Common myeloid progenitor, CD34-positive (primary cell): Measurements from ENCODE around the gene LNP1.
A peak's percentile ranks its signal among the peaks of the same experiment; 100 is the strongest.

Experiments
- CTCF ChIA-PET: fragments of 350-600 bp; sonication (Branson Sonifier 250); formaldehyde crosslinking; loops from one replicate; lab custom pipeline; 2021; ENCODE audit warnings: antibody characterized with exemption; lab: Charles Lee
- POLR2A ChIA-PET: fragments of 350-600 bp; sonication (Branson Sonifier 250); formaldehyde crosslinking; loops from one replicate; lab custom pipeline; 2021; ENCODE audit warnings: antibody characterized with exemption; lab: Charles Lee
- DNase-seq, 3 donors: peaks; one replicate each; pipeline versions ENCODE4 v3.0.0 to v3.0.0-alpha.2; 2013
- H3K27ac ChIP-seq, 2 experiments: 1 replicate in 1 of 2; 2 replicates in 1 of 2; pipeline ENCODE4 v1.7.0; 2013; ENCODE audit warnings: inconsistent platforms in 2 of 2, low read length in 2 of 2, mild to moderate bottlenecking in 2 of 2, low read depth in 1 of 2, moderate library complexity in 1 of 2; ENCODE audit not compliant: severe bottlenecking in 2 of 2, insufficient read depth in 1 of 2, poor library complexity in 1 of 2
- H3K27me3 ChIP-seq, 5 experiments: replicated peaks in 2 of 5; 1 replicate in 3 of 5; 2 replicates in 2 of 5; pipeline versions ENCODE4 v1.6.1 to v1.7.0; 2013; ENCODE audit warnings: low read length in 4 of 5, mild to moderate bottlenecking in 2 of 5, moderate library complexity in 2 of 5, inconsistent platforms in 1 of 5; ENCODE audit not compliant: insufficient read depth in 5 of 5, control insufficient read depth in 4 of 5
- H3K36me3 ChIP-seq, 4 experiments: 1 replicate in 2 of 4; 2 replicates in 2 of 4; pipeline versions ENCODE4 v1.6.1 to v1.7.0; 2013; ENCODE audit warnings: low read length in 3 of 4, control low read depth in 1 of 4, mild to moderate bottlenecking in 1 of 4; ENCODE audit not compliant: control insufficient read depth in 4 of 4, insufficient read depth in 4 of 4
- H3K4me1 ChIP-seq, 4 experiments: 1 replicate in 3 of 4; 2 replicates in 1 of 4; pipeline versions ENCODE4 v1.6.1 to v1.7.1; 2013; ENCODE audit warnings: low read length in 3 of 4, mild to moderate bottlenecking in 3 of 4, control low read depth in 1 of 4, inconsistent platforms in 1 of 4, moderate library complexity in 1 of 4; ENCODE audit not compliant: control insufficient read depth in 4 of 4, insufficient read depth in 4 of 4; ENCODE audit errors: control extremely low read depth in 1 of 4
- H3K4me3 ChIP-seq, 7 experiments: 1 replicate in 4 of 7; 2 replicates in 3 of 7; pipeline versions ENCODE4 v1.5.1 to v1.7.0; 2013; ENCODE audit warnings: mild to moderate bottlenecking in 7 of 7, low read length in 6 of 7, moderate library complexity in 6 of 7, inconsistent platforms in 2 of 7, low read depth in 2 of 7, control low read depth in 1 of 7; ENCODE audit not compliant: insufficient read depth in 4 of 7, control insufficient read depth in 1 of 7; ENCODE audit errors: extremely low read depth in 1 of 7
- H3K9me3 ChIP-seq, 5 experiments: 1 replicate in 4 of 5; 2 replicates in 1 of 5; pipeline versions ENCODE4 v1.6.1 to v1.7.1; 2013; ENCODE audit warnings: low read length in 4 of 5, mild to moderate bottlenecking in 2 of 5, inconsistent platforms in 1 of 5, low read depth in 1 of 5, moderate library complexity in 1 of 5; ENCODE audit not compliant: control insufficient read depth in 4 of 5, insufficient read depth in 2 of 5; ENCODE audit errors: control extremely low read depth in 1 of 5
- WGBS: methylation state at CpG from one replicate; pipeline ENCODE4 v1.1.5; 2013; ENCODE audit not compliant: insufficient coverage; 5-methylcytosine and 5-hydroxymethylcytosine counted together

LNP1 gene

GRCh38 chr3:100426067-100426682 is 24.8 kb downstream of the LNP1 start:
- ChIA-PET POLR2A (no interaction called here), CTCF (interaction anchor here (1.6 kb wide), 1 partner anchor 165 kb away, joined by 3 read pairs; no protein-coding TSS in a partner anchor)
- Histone ChIP-seq H3K4me1 (no peaks in the 10 kb centered on the region), H3K27me3 (peaks cover 0 to 2% (median 0%) of the 10 kb centered on the region in 5 experiments), H3K36me3 (no peaks in the 10 kb centered on the region), H3K4me3 (no peak overlapping the region), H3K9me3 (no peaks in the 10 kb centered on the region), H3K27ac (no peak overlapping the region)
- 86% methylated on average over 6 of the region's 8 CpGs for WGBS
- DNase-seq: no peak

GRCh38 chr3:100427699-100428098 is 26.4 kb downstream of the LNP1 start:
- H3K4me3 ChIP-seq: no peak overlapping the region
- no peaks in the 10 kb centered on the region for H3K9me3 ChIP-seq
- WGBS: 100% methylated on average over 2 of the region's 2 CpGs
- no peak for DNase-seq
- peaks cover 0 to 2% (median 0%) of the 10 kb centered on the region in 5 experiments for H3K27me3 ChIP-seq
- H3K27ac ChIP-seq: no peak overlapping the region
- no peaks in the 10 kb centered on the region for H3K36me3 ChIP-seq
- H3K4me1 ChIP-seq: no peaks in the 10 kb centered on the region
- ChIA-PET POLR2A (no interaction called here), CTCF (no interaction called here)

GRCh38 chr3:100429187-100429716 is 27.9 kb downstream of the LNP1 start:
- DNase-seq: no peak
- 86% methylated on average over 1 of the region's 2 CpGs for WGBS

GRCh38 chr3:100436951-100437350 is 35.6 kb downstream of the LNP1 start:
- H3K4me1 ChIP-seq: no peaks in the 10 kb centered on the region
- ChIA-PET CTCF (interaction anchor here (0.8 to 1.3 kb wide), 4 partner anchors 12 to 37 kb away, joined by 3 read pairs; no protein-coding TSS in a partner anchor), POLR2A (no interaction called here)
- no CpG with 5 or more reads among the region's 2 CpGs for WGBS
- H3K27ac ChIP-seq: no peak overlapping the region
- H3K27me3 ChIP-seq: no peaks in the 10 kb centered on the region
- no peak overlapping the region for H3K4me3 ChIP-seq
- no peaks in the 10 kb centered on the region for H3K9me3 ChIP-seq
- H3K36me3 ChIP-seq: no peaks in the 10 kb centered on the region
- no peak for DNase-seq

More at GRCh38 chr3:100429187-100429716, 27.9 kb downstream of the LNP1 start:
- H3K9me3 ChIP-seq: no peaks in the 10 kb centered on the region
- no peaks in the 10 kb centered on the region for H3K36me3 ChIP-seq
- H3K4me1 ChIP-seq: no peaks in the 10 kb centered on the region
- POLR2A ChIA-PET: no interaction called here
- no peak overlapping the region for H3K27ac ChIP-seq
- CTCF ChIA-PET: no interaction called here
- no peaks in the 10 kb centered on the region for H3K27me3 ChIP-seq
- no peak overlapping the region for H3K4me3 ChIP-seq

GRCh38 chr3:100437721-100438622 is 36.6 kb downstream of the LNP1 start:
- ChIA-PET POLR2A (no interaction called here), CTCF (interaction anchor here (1.3 kb wide), 1 partner anchor 38 kb away, joined by 3 read pairs; no protein-coding TSS in a partner anchor)

GRCh38 chr3:100438623-100438974 is 37.3 kb downstream of the LNP1 start:
- 100% methylated on average over 2 of the region's 2 CpGs for WGBS

More at GRCh38 chr3:100437721-100438622, 36.6 kb downstream of the LNP1 start:
- H3K27me3 ChIP-seq: no peaks in the 10 kb centered on the region
- no peaks in the 10 kb centered on the region for H3K36me3 ChIP-seq
- no peak overlapping the region for H3K27ac ChIP-seq
- no peaks in the 10 kb centered on the region for H3K9me3 ChIP-seq
- no peak overlapping the region for H3K4me3 ChIP-seq
- DNase-seq: peak in 2 of 3 donors; percentile 31 to 65
- WGBS: 100% methylated on average over 1 of the region's 3 CpGs
- no peaks in the 10 kb centered on the region for H3K4me1 ChIP-seq

More at GRCh38 chr3:100438623-100438974, 37.3 kb downstream of the LNP1 start:
- POLR2A ChIA-PET: no interaction called here
- CTCF ChIA-PET: no interaction called here
- H3K27ac ChIP-seq: no peak overlapping the region
- no peaks in the 10 kb centered on the region for H3K9me3 ChIP-seq
- no peak for DNase-seq
- no peaks in the 10 kb centered on the region for H3K36me3 ChIP-seq
- no peak overlapping the region for H3K4me3 ChIP-seq
- no peaks in the 10 kb centered on the region for H3K27me3 ChIP-seq
- H3K4me1 ChIP-seq: no peaks in the 10 kb centered on the region
